OCI-LY1 (cell line): ENCODE measurements around the gene HILPDA.

ENCODE experiments used
- CTCF ChIP-seq: fragments of 200-600 bp; sonication (generic), shearing (Covaris generic); IDR thresholded peaks from 2 replicates; pipeline ENCODE4 v1.5.1; 2017; ENCODE audit warnings: mild to moderate bottlenecking, antibody characterized with exemption, low read length, moderate library complexity, mixed read lengths
- EZH2 ChIP-seq: fragments of 200-600 bp; sonication (generic), shearing (Covaris generic); IDR thresholded peaks from 2 replicates; pipeline ENCODE4 v1.8.0; 2017; ENCODE audit warnings: borderline replicate concordance, mixed run types, mild to moderate bottlenecking, antibody characterized with exemption, low read length, moderate library complexity, mixed read lengths

GRCh38 chr7:128406314-128407232, 49.1 kb upstream of the HILPDA start:
- TF ChIP-seq CTCF (no peak), EZH2 (no peak)
